HL-60 (cell line): ENCODE data around the gene RPS19BP1.

Experiments used
- DNase-seq, 2 experiments: peaks; one replicate each; pipeline ENCODE4 v3.0.0-alpha.2; 2010 to 2020; ENCODE audit warnings: low read depth in 1 of 2, low spot score in 1 of 2
- H3K27ac ChIP-seq: fragments of 250-450 bp; sonication (Bioruptor Pico); replicated peaks from 2 replicates; pipeline ENCODE4 v1.5.1; 2020; ENCODE audit warnings: mild to moderate bottlenecking, moderate library complexity
- H3K27me3 ChIP-seq: fragments of 250-450 bp; sonication (Bioruptor Pico); 2 replicates; pipeline ENCODE4 v1.5.1; 2021; ENCODE audit warnings: mild to moderate bottlenecking, moderate library complexity; ENCODE audit not compliant: insufficient read depth, poor library complexity, severe bottlenecking
- H3K4me3 ChIP-seq: replicated peaks from 2 replicates; pipeline ENCODE4 v1.5.1; 2011; ENCODE audit warnings: mild to moderate bottlenecking, control low read depth, low read length; ENCODE audit not compliant: insufficient read depth
- GABPA ChIP-seq: IDR thresholded peaks from 2 replicates; pipeline ENCODE4 v1.6.1; 2012; ENCODE audit warnings: low read depth
- POLR2AphosphoS5 ChIP-seq: IDR thresholded peaks from 2 replicates; pipeline ENCODE4 v1.6.1; 2012; ENCODE audit warnings: low read depth
- REST ChIP-seq: IDR thresholded peaks from 2 replicates; pipeline ENCODE4 v1.6.1; 2012; ENCODE audit warnings: low read depth; ENCODE audit not compliant: insufficient replicate concordance
- SPI1 ChIP-seq: IDR thresholded peaks from 2 replicates; pipeline ENCODE4 v1.6.1; 2012; ENCODE audit warnings: low read depth, mild to moderate bottlenecking, borderline replicate concordance
- TF ChIP-seq, protein P1 (sequence below): IDR thresholded peaks from one replicate; pipeline ENCODE4 v1.5.1; 2011; ENCODE audit warnings: low read length, control low read depth, inconsistent platforms; ENCODE audit not compliant: insufficient read depth

The RPS19BP1 gene

GRCh38 chr22:39496131-39496838 lies 36.3 kb downstream of the RPS19BP1 start:
- Histone ChIP-seq H3K27me3 (no peaks in the 10 kb centered on the region), H3K27ac (peak overlapping the region; percentile 48), H3K4me3 (no peak overlapping the region)
- no peak; the same call in 1 of the 2 replicates for TF ChIP-seq SPI1
- TF ChIP-seq, protein P1, sequence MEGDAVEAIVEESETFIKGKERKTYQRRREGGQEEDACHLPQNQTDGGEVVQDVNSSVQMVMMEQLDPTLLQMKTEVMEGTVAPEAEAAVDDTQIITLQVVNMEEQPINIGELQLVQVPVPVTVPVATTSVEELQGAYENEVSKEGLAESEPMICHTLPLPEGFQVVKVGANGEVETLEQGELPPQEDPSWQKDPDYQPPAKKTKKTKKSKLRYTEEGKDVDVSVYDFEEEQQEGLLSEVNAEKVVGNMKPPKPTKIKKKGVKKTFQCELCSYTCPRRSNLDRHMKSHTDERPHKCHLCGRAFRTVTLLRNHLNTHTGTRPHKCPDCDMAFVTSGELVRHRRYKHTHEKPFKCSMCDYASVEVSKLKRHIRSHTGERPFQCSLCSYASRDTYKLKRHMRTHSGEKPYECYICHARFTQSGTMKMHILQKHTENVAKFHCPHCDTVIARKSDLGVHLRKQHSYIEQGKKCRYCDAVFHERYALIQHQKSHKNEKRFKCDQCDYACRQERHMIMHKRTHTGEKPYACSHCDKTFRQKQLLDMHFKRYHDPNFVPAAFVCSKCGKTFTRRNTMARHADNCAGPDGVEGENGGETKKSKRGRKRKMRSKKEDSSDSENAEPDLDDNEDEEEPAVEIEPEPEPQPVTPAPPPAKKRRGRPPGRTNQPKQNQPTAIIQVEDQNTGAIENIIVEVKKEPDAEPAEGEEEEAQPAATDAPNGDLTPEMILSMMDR, result peak; percentile 93
- DNase-seq, result peak; percentile 62 to 89

DNA sequence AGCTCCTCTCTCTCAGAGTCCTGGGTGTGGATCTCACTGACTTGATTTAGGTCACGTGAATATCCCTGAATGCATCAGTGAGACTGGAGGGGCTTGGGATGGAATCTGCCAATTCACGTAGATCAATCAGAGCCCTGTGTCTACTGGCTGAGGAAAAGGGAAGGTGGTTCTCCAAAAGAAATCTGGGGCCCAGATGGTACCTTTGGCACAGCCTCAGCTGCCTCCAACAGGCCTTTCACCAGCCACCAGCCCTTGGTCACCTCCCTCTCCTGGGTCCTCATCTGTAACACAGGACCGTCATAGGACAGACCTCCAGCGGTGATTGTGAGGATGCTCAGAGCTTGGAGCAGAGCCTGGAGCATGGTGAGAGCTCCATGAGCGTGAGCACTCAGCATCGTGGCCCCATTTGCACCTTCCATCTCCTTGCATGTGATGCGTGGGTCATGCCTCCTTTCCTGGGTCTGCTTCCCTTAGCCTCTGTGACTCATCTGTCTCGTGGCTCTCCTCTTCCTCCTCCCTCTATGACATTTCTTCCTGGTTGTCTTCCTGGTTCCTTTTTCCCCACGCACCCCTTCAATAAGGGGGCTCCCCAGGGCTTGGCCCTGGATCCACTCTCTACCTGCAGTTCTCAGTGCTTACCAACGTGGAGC lies 38.0 kb downstream of the RPS19BP1 start:
- peak; percentile 49 to 72 for DNase-seq
- no peak overlapping the region for H3K4me3 ChIP-seq
- TF ChIP-seq REST (no peak), GABPA (no peak), SPI1 (no peak), POLR2AphosphoS5 (no peak)
- TF ChIP-seq, protein P1, result no peak
- H3K27me3 ChIP-seq, result no peaks in the 10 kb centered on the region
- peak overlapping the region; percentile 48 for H3K27ac ChIP-seq

GRCh38 chr22:39493759-39494158 lies 38.8 kb downstream of the RPS19BP1 start:
- no peak for DNase-seq
- no peak overlapping the region for H3K4me3 ChIP-seq
- TF ChIP-seq, protein P1, result no peak
- no peak for TF ChIP-seq SPI1
- no peak for TF ChIP-seq POLR2AphosphoS5
- TF ChIP-seq REST, result no peak
- TF ChIP-seq GABPA, result no peak
- no peak overlapping the region for H3K27ac ChIP-seq
- H3K27me3 ChIP-seq, result no peaks in the 10 kb centered on the region
